NCI-H748 (cell line): ENCODE results near the gene HLA-DMB.

Experiments used
- DNase-seq: peaks from one replicate; lab custom pipeline; 2025; ENCODE audit not compliant: unreplicated experiment; lab: John Stamatoyannopoulos, UW

The HLA-DMB gene

GRCh38 chr6:32940656-32941213 lies at the start of gene HLA-DMB:
HLA-DMB (minus strand) TSS chr6:32941028; CDS start chr6:32940807, 221 bp downstream.
- DNase-seq = peak; percentile 24

GRCh38 chr6:32989368-32989767 lies 48.5 kb upstream of the HLA-DMB start:
- DNase-seq = no peak

GRCh38 chr6:32984622-32985389 lies 44.0 kb upstream of the HLA-DMB start:
- DNase-seq = peak; percentile 95

GRCh38 chr6:32983964-32984621 lies 43.3 kb upstream of the HLA-DMB start:
- DNase-seq = no peak

GRCh38 chr6:32983493-32983848 lies 42.6 kb upstream of the HLA-DMB start:
- DNase-seq = no peak

- peak; percentile 40 for DNase-seq
Observed at GRCh38 chr6:32982702-32983492, 42.1 kb upstream of the HLA-DMB start.

GRCh38 chr6:32982084-32982701 lies 41.4 kb upstream of the HLA-DMB start:
- DNase-seq = peak; percentile 78

- no peak for DNase-seq
Observed at GRCh38 chr6:32980488-32981038, 39.7 kb upstream of the HLA-DMB start.

- no peak for DNase-seq
Observed at GRCh38 chr6:32979720-32980487, 39.1 kb upstream of the HLA-DMB start.

GRCh38 chr6:32977953-32978324 lies 37.1 kb upstream of the HLA-DMB start:
- no peak for DNase-seq

- no peak for DNase-seq
Observed at GRCh38 chr6:32977272-32977952, 36.6 kb upstream of the HLA-DMB start.

- DNase-seq = no peak
Observed at GRCh38 chr6:32976334-32977069, 35.7 kb upstream of the HLA-DMB start.

- no peak for DNase-seq
Observed at GRCh38 chr6:32975886-32976285, 35.1 kb upstream of the HLA-DMB start.

- no peak for DNase-seq
Observed at GRCh38 chr6:32974541-32975308, 33.9 kb upstream of the HLA-DMB start.

- peak; percentile 37 for DNase-seq
Observed at GRCh38 chr6:32974016-32974333, 33.1 kb upstream of the HLA-DMB start.

GRCh38 chr6:32973144-32974015 lies 32.6 kb upstream of the HLA-DMB start:
- DNase-seq = peak; percentile 90
